GM21447 (cell line): ENCODE results near the gene DOCK7.
"Not testable (repeated sequence)": the region's sequence is repeated elsewhere in the genome, so short reads cannot be mapped to it uniquely, and the experiment has no call there.

Source experiments
- ATAC-seq: cut with Tn5 transposase; IDR thresholded peaks from one replicate; pipeline ENCODE4 v1.9.1; 2021; ENCODE audit not compliant: unreplicated experiment

Gene DOCK7

DNA sequence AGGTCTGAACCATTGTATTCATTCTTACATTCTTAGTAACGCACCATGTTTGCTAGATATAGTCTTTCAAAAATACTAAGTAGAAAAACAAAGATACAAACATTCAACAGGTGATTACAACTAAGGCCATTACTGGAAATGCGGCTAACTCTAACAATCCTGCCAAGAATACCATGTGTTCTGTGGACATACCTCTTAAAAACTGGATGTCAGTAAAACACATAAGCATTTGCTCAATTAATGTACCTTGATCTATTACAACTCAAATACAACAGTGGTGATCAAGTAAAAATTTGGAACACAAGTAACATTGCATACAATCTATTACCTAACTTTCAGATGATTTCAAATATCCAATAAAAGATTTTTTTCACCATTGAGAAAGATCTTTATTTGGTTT lies 75.4 kb downstream of the DOCK7 start:
- ATAC-seq, result no peak

DNA sequence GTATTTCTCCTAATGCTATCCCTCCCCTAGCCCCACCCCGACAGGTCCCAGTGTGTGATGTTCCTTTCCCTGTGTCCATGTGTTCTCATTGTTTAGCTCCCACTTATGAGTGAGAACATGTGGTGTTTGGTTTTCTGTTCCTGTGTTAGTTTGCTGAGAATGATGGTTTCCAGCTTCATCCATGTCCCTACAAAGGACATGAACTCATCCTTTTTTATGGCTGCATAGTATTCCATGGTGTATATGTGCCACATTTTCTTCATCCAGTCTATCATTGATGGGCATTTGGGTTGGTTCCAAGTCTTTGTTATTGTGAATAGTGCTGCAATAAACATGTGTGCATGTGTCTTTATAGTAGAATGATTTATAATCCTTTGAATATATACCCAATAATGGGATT lies 77.6 kb downstream of the DOCK7 start:
- ATAC-seq, result not testable (repeated sequence)

- no peak for ATAC-seq
Measured at GRCh38 chr1:62608905-62609304, 79.3 kb downstream of the DOCK7 start.

DNA sequence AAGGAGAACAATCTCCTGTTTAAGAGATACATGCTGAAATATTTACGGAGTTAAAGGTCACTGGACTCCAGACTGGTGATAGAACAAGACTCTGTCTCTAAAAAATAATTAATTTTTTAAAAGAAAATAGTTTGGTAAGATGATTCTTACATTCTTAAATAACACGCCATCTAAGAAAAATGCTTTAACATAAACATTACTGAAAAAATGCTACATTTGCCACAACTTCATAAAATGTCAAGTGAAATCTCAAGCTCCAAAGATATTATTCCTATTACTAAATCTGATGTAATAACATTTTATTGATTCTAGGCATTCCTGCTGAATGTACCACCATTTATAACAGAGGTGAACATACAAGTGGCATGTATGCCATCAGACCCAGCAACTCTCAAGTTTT lies 86.7 kb downstream of the DOCK7 start:
- no peak for ATAC-seq

GRCh38 chr1:62599044-62599443 lies 89.1 kb downstream of the DOCK7 start:
- no peak for ATAC-seq

DNA sequence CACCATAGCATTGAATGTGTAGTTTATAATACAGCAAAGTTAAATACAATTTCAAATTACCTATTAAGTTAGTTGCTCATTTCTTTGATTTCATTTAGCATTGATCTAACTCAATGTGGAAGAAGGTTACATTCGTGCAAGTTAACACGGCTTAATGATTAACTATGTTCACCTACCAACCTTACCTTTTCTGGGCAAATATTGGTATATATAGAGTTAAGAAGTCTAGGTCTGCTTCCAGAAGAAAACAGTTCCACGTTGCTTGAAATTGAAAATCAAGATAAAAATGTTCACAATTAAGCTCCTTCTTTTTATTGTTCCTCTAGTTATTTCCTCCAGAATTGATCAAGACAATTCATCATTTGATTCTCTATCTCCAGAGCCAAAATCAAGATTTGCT lies 90.9 kb downstream of the DOCK7 start, which contains the start of gene ANGPTL3:
Gene ANGPTL3 (plus strand): TSS at position 240 of the 400 bp plus-strand sequence. CDS start 47 bp downstream, at position 287.
- ATAC-seq, result no peak

GRCh38 chr1:62595647-62596046 lies 92.5 kb downstream of the DOCK7 start:
- ATAC-seq, result no peak

DNA sequence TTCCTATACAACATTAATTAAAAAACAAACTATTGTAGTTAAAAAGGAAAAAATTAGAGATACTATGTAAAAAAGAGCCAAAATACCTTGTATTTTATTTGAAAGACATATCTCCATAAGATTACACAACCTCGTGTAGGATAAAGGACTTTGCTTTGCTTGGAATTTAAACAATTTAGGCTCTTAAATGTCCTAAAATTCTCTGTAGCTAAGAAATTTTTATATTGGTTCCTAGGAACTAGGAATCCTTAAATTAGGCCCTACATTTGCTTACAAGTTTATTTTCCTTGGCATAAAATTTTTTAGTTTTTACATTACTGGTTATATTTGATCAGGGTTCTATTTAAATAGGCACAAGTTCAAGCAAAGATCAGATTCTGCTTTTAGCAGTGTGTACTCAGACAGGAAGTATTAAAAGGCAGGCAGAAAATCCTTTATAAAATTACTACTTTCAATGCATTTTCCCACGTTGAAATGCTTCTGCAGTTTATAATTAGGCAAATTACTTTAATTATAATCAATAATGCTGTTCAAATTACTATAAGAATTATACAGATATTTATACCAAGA lies 94.3 kb downstream of the DOCK7 start:
- ATAC-seq, result no peak

DNA sequence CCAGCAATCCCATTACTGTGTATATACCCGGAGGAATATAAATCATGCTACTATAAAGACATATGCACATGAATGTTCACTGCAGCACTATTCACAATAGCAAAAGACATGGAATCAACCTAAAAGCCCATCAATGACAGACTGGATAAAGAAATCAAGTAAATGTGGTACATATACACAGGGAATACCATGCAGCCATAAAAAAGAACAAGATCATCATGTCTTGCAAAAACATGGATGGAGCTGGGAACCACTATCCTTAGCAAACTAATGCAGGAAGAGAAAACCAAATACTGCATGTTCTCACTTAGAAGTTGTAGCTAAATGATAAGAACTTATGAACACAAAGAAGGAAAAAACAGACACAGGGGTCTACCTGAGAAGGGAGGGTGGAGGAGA lies 97.2 kb downstream of the DOCK7 start:
- ATAC-seq, result no peak

GRCh38 chr1:62590255-62590969 lies 97.8 kb downstream of the DOCK7 start:
- ATAC-seq, result no peak

DNA sequence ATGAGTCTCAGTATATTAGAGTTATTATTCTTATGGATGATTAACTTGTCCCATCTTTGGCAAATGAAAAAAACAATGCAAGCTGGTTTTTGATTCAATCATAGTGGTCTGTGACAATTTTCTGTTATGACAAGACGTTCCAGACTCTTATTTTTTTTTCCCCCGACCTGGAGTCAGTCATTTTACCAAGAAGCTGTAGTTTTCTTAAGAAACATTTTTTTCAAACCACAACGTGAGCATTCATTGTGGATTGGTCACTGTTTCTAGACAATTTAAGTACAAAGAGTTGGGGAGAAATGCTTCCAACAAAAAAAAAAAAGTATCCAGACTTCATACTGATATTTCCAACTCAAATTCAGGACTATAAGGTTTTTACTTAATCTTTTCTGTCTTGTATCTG lies 98.9 kb downstream of the DOCK7 start:
- no peak for ATAC-seq

- ATAC-seq, result no peak
Measured at GRCh38 chr1:62588000-62588399, 100.2 kb downstream of the DOCK7 start.

GRCh38 chr1:62585469-62586155 lies 102.6 kb downstream of the DOCK7 start:
- ATAC-seq, result no peak

GRCh38 chr1:62573675-62574074 lies 114.5 kb downstream of the DOCK7 start:
- no peak for ATAC-seq

GRCh38 chr1:62572476-62572875 lies 115.7 kb downstream of the DOCK7 start:
- no peak for ATAC-seq

GRCh38 chr1:62571517-62571916 lies 116.7 kb downstream of the DOCK7 start:
- ATAC-seq, result not testable (repeated sequence)

GRCh38 chr1:62567926-62568325 lies 120.3 kb downstream of the DOCK7 start:
- ATAC-seq, result not testable (repeated sequence)

DNA sequence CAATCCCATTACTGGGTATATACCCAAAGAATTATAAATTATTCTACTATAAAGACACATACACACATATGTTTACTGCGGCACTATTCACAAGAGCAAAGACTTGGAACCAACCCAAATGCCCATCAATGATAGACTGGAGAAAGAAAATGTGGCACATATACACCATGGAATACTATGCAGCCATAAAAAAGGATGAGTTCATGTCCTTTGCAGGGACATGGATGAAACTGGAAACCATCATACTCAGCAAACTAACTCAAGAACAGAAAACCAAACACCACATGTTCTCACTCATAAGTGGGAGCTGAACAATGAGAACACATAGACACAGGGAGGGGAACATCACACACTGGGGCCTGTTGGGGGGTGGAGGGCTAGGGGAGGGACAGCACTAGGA lies 121.0 kb downstream of the DOCK7 start:
- ATAC-seq, result not testable (repeated sequence)

- no peak for ATAC-seq
Measured at GRCh38 chr1:62561306-62561705, 126.9 kb downstream of the DOCK7 start.

GRCh38 chr1:62544570-62544969 lies 143.6 kb downstream of the DOCK7 start:
- ATAC-seq, result no peak

DNA sequence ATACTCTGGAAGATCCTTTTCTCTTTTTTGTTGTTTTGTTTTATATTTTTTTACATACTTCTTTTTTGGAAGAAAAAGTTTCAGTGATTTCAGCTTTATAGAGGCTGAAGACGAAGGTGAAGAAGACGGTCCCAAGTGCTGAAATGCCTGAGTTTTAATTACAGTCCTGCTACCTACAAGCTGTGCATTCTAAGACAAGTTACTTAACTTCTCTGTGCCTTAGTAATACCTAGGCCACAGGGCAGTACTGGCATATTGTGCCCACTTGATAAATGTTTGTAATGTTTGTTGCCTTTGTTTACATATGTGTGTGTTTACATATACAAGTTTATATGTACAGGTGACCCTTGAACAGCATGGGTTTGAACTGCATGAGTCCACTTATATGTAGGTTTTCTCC lies 147.1 kb downstream of the DOCK7 start:
- no peak for ATAC-seq

- ATAC-seq, result no peak
Measured at GRCh38 chr1:62539028-62539447, 149.1 kb downstream of the DOCK7 start.
